MM.1S (cell line): ENCODE measurements around the gene TOX3.

ENCODE experiments used
- DNase-seq: peaks from one replicate; pipeline ENCODE4 v3.0.0-alpha.2; 2015
- H2AFZ ChIP-seq: fragments of 300-600 bp; sonication (generic); 2 replicates; pipeline ENCODE4 v1.6.0; 2016; ENCODE audit warnings: antibody characterized with exemption, low read length
- H3F3A ChIP-seq: fragments of 300-600 bp; sonication (generic); 2 replicates; pipeline ENCODE4 v1.6.1; 2016; ENCODE audit warnings: mild to moderate bottlenecking, antibody characterized with exemption, low read length, moderate library complexity, mixed read lengths; ENCODE audit not compliant: insufficient read depth
- H3K27ac ChIP-seq: fragments of 300-600 bp; sonication (generic); 2 replicates; pipeline ENCODE4 v1.5.1; 2016; ENCODE audit warnings: mild to moderate bottlenecking, low read length
- H3K27me3 ChIP-seq: fragments of 300-600 bp; sonication (generic); replicated peaks from 2 replicates; pipeline ENCODE4 v1.6.0; 2016; ENCODE audit warnings: low read length; ENCODE audit not compliant: insufficient read depth
- H3K36me3 ChIP-seq: fragments of 300-600 bp; sonication (generic); replicated peaks from 2 replicates; pipeline ENCODE4 v1.6.1; 2016; ENCODE audit warnings: mild to moderate bottlenecking, low read length, mixed read lengths; ENCODE audit not compliant: insufficient read depth
- H3K4me1 ChIP-seq: fragments of 300-600 bp; sonication (generic); 2 replicates; pipeline ENCODE4 v1.6.1; 2016; ENCODE audit warnings: low read length, mixed read lengths
- H3K4me2 ChIP-seq: fragments of 300-600 bp; sonication (generic); 2 replicates; pipeline ENCODE4 v1.6.0; 2016; ENCODE audit warnings: low read depth, low read length
- H3K4me3 ChIP-seq: fragments of 300-600 bp; sonication (generic); 2 replicates; pipeline ENCODE4 v1.5.1; 2016; ENCODE audit warnings: low read length, mixed read lengths
- H3K79me2 ChIP-seq: fragments of 300-600 bp; sonication (generic); 2 replicates; pipeline ENCODE4 v1.6.1; 2016; ENCODE audit warnings: mixed run types, low read length, mixed read lengths
- H3K9ac ChIP-seq: fragments of 300-600 bp; sonication (generic); 2 replicates; pipeline ENCODE4 v1.6.1; 2016; ENCODE audit warnings: low read length, mixed read lengths
- H3K9me2 ChIP-seq: fragments of 300-600 bp; sonication (generic); replicated peaks from 2 replicates; pipeline ENCODE4 v1.6.1; 2016; ENCODE audit warnings: mild to moderate bottlenecking, low read length, mixed read lengths; ENCODE audit not compliant: insufficient read depth
- H3K9me3 ChIP-seq: fragments of 300-600 bp; sonication (generic); replicated peaks from 2 replicates; pipeline ENCODE4 v1.6.1; 2016; ENCODE audit warnings: mild to moderate bottlenecking, low read length, mixed read lengths; ENCODE audit not compliant: insufficient read depth
- H4K20me1 ChIP-seq: fragments of 300-600 bp; sonication (generic); 2 replicates; pipeline ENCODE4 v1.6.1; 2016; ENCODE audit warnings: mild to moderate bottlenecking, low read length, moderate library complexity, mixed read lengths; ENCODE audit not compliant: insufficient read depth
- CTCF ChIP-seq: fragments of 300-600 bp; sonication (generic); IDR thresholded peaks from 2 replicates; pipeline ENCODE4 v1.5.1; 2016; ENCODE audit warnings: antibody characterized with exemption, low read length, mixed read lengths
- EZH2 ChIP-seq: fragments of 300-600 bp; sonication (generic); optimal IDR thresholded peaks from 2 replicates; pipeline ENCODE3; 2017; ENCODE audit warnings: low read depth, mild to moderate bottlenecking, antibody characterized with exemption, low read length, mixed read lengths
- EZH2phosphoT487 ChIP-seq: fragments of 300-600 bp; sonication (generic); IDR thresholded peaks from 2 replicates; pipeline ENCODE4 v1.6.1; 2018; ENCODE audit warnings: antibody characterized with exemption, low read length

TOX3 gene

GRCh38 chr16:52474679-52475078 lies 72.3 kb downstream of the TOX3 start:
- Histone ChIP-seq H4K20me1 (no peaks in the 10 kb centered on the region), H3K36me3 (no peaks in the 10 kb centered on the region), H3F3A (no peaks in the 10 kb centered on the region), H2AFZ (no peak overlapping the region), H3K9me3 (no peaks in the 10 kb centered on the region), H3K9ac (no peak overlapping the region), H3K9me2 (no peaks in the 10 kb centered on the region), H3K27ac (no peak overlapping the region), H3K4me1 (no peaks in the 10 kb centered on the region), H3K4me2 (no peak overlapping the region), H3K4me3 (no peak overlapping the region), H3K27me3 (no peaks in the 10 kb centered on the region), H3K79me2 (no peaks in the 10 kb centered on the region)
- TF ChIP-seq CTCF, result no peak
- no peak for TF ChIP-seq EZH2phosphoT487
- no peak for TF ChIP-seq EZH2
- DNase-seq, result no peak

GRCh38 chr16:52473096-52473495 lies 73.8 kb downstream of the TOX3 start:
- no peak for DNase-seq
- no peaks in the 10 kb centered on the region for H3K9me2 ChIP-seq
- H3K27ac ChIP-seq, result no peak overlapping the region
- H3K9me3 ChIP-seq, result no peaks in the 10 kb centered on the region
- H3K4me1 ChIP-seq, result no peaks in the 10 kb centered on the region
- no peak overlapping the region for H3K9ac ChIP-seq
- H3K79me2 ChIP-seq, result no peaks in the 10 kb centered on the region
- H2AFZ ChIP-seq, result no peak overlapping the region
- no peak overlapping the region for H3K4me3 ChIP-seq
- H3K27me3 ChIP-seq, result no peaks in the 10 kb centered on the region
- TF ChIP-seq CTCF (no peak), EZH2 (no peak), EZH2phosphoT487 (no peak)
- H3K36me3 ChIP-seq, result no peaks in the 10 kb centered on the region
- no peaks in the 10 kb centered on the region for H3F3A ChIP-seq
- no peak overlapping the region for H3K4me2 ChIP-seq
- H4K20me1 ChIP-seq, result no peaks in the 10 kb centered on the region

DNA sequence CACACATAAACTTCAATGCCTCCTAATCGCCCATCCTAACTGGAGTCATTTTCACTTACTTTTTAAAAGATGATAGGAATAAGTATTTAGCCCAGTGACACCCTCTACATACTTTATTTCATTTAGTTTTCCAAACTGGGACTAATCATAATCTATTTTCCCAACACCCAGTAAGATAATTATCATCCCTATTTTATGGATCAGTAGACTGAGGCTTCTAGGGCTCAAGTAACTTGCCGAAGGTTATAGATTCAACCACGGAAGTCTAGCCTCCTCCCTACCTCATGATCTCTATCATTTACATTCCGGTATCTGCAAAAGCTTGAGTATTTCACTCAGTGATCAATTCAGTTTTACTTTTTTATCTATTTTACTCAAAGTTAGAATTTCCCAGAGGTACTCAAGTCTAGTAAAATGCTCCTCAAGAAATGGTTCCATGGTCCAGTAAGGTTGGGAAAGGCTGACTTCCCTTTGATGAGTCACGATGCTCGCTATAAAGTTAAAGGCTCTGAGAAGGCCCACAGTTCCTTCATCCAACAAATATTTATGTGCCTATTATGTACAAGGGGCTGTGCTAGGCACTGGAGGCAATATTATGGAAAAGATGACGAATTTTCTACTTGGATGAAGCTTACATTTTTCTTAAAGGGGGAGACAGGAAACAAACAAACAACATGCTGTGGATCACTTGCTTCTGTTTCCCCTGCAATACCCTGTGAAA lies 75.1 kb downstream of the TOX3 start:
- no peak for DNase-seq
- no peak overlapping the region for H2AFZ ChIP-seq
- no peak overlapping the region for H3K4me2 ChIP-seq
- H3K79me2 ChIP-seq, result no peaks in the 10 kb centered on the region
- TF ChIP-seq EZH2phosphoT487 (no peak), EZH2 (no peak), CTCF (no peak)
- H3K36me3 ChIP-seq, result no peaks in the 10 kb centered on the region
- no peaks in the 10 kb centered on the region for H3K9me3 ChIP-seq
- H3K4me1 ChIP-seq, result no peaks in the 10 kb centered on the region
- no peak overlapping the region for H3K9ac ChIP-seq
- H3K9me2 ChIP-seq, result no peaks in the 10 kb centered on the region
- no peak overlapping the region for H3K27ac ChIP-seq
- H3K4me3 ChIP-seq, result no peak overlapping the region
- no peaks in the 10 kb centered on the region for H4K20me1 ChIP-seq
- H3F3A ChIP-seq, result no peaks in the 10 kb centered on the region
- no peaks in the 10 kb centered on the region for H3K27me3 ChIP-seq
